PFSK-1 (cell line): Measurements from ENCODE around the gene HBS1L.

Source experiments
- FOXP2 ChIP-seq: optimal IDR thresholded peaks from 2 replicates; pipeline ENCODE3; 2011; ENCODE audit warnings: borderline replicate concordance, control low read depth, inconsistent platforms; ENCODE audit not compliant: insufficient read depth; ENCODE audit errors: extremely low read length, extremely low read depth
- POLR2AphosphoS5 ChIP-seq: IDR thresholded peaks from 2 replicates; pipeline ENCODE4 v1.6.1; 2012; ENCODE audit warnings: low read depth, mild to moderate bottlenecking, control low read depth, low read length, moderate library complexity
- REST ChIP-seq, 2 experiments: IDR thresholded peaks; 2 replicates each; pipeline versions ENCODE4 v1.6.1 to v1.8.0; 2011 to 2012; ENCODE audit warnings: low read depth in 2 of 2, low read length in 2 of 2, control low read depth in 1 of 2, inconsistent platforms in 1 of 2, mild to moderate bottlenecking in 1 of 2, moderate library complexity in 1 of 2; ENCODE audit not compliant: insufficient read depth in 1 of 2
- SIN3A ChIP-seq: IDR thresholded peaks from 2 replicates; pipeline ENCODE4 v1.6.1; 2012; ENCODE audit warnings: mild to moderate bottlenecking, low read length, moderate library complexity, borderline replicate concordance; ENCODE audit not compliant: insufficient read depth
- TAF1 ChIP-seq: IDR thresholded peaks from 2 replicates; pipeline ENCODE4 v1.6.1; 2012; ENCODE audit warnings: low read length, control low read depth, borderline replicate concordance; ENCODE audit not compliant: insufficient read depth

- TF ChIP-seq POLR2AphosphoS5 (no peak), TAF1 (no peak), REST (IDR thresholded peaks at IDR 0.05; ENCODE audit: insufficient read depth in 1 of 2, low read depth in 2 of 2, low read length in 2 of 2) (no peak), SIN3A (no peak), FOXP2 (no peak)
Observed at GRCh38 chr6:135022050-135022697, 32.4 kb downstream of the HBS1L start.
